Activated CD4-positive, alpha-beta T cell treated with anti-CD3 and anti-CD28 coated beads, Interleukin-10, Interleukin-2, amounts not matched to agents 100 ng/mL and 50 ng/mL, durations not matched to agents 16 hours and 8 hours (primary cell): ENCODE results near the gene SMIM20.

Experiments
- DNase-seq: peaks from one replicate; pipeline ENCODE4 v3.0.0-alpha.2; 2020

The SMIM20 gene

DNA sequence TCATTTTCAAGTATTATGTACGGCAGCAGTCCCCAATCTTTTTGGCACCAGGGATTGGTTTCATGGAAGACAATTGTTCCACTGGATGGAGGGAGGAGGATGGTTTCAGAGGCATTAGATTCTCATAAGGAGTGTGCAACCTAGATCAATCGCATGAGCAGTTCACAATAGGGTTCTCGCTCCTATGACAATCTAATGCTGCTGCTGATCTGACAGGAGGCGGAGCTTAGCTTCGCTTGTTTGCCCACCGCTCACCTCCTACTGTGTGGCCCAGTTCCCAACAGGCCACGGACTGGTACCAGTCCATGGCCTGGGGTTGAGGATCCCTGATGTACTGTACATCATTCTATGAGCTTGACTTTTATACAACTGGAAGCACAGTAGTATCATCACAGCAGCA, 48.4 kb downstream of the SMIM20 start:
- DNase-seq, result no peak

DNA sequence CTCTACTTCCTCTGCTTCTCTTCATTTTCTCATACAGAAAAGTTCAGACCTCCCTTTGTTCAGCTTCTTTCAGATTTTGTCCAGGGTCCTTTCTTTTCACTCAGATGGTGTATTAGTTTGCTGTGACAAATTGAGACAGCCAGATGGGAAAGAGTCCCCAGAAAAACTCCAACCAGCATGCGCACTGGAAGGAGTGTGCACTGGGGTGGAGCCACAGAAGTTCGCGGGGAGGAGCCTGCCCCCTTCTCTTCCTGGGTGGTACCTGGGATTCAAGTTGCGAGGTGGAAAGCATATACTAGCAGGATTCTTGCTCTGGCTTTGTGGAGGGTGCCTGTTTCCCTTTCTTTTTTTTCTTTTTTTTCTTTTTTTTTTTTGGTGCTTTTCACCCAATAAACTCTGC, 51.6 kb downstream of the SMIM20 start:
- no peak for DNase-seq

DNA sequence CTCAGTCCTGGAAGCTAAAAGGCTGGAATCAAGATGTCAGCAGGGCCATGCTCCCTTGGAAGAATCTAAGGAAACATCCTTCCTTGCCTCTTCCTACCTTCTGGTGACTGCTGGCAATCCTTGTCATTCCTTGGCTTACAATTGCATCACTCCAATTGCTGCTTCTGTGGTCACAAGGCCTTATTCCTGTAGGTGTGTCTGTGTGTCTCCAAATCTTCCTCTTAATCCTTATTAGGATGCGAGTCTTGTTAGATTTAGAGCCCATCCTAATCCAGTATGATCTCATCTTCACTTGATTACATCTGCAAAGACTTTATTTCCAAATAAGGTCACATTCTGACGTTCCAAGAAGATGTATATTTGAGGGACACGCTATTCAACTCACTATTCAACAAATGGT, 52.2 kb downstream of the SMIM20 start:
- no peak for DNase-seq

DNA sequence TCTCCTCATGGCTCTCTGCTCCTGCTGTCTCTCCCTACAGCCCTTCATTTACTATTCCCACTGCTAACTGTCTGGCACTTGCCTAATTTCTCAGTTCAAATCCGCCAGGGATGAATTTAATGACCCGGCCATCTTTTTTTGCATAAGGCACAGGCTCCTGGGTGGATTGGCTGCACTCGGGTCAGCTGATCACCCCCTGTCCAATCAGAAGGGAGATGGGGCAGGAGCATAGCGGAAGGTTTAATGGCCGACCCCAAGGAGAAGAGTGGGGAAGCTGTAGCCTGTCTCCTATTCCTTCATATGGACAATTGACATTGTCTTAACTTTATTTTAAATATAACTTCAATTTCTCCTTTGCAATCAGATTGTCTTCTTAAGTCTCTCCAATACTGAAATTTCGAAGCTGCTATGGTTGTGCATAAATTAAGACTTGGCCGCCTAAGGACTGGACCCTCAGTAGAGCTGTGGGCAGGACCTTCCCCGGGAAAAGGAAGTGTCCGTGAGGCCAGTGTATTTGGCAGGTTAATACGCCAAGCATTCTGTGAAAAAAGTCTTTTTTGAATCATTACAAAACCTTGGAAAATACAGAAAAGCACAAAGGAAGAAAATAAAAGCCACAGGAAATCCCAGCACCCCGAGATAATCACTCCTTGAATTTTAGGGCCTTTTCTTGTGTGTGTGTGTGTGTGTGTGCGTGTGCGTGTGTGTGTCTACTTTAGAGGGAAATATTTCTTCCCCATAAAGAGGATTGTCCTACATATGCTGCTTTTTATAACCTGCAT, 55.5 kb downstream of the SMIM20 start:
- no peak for DNase-seq

DNA sequence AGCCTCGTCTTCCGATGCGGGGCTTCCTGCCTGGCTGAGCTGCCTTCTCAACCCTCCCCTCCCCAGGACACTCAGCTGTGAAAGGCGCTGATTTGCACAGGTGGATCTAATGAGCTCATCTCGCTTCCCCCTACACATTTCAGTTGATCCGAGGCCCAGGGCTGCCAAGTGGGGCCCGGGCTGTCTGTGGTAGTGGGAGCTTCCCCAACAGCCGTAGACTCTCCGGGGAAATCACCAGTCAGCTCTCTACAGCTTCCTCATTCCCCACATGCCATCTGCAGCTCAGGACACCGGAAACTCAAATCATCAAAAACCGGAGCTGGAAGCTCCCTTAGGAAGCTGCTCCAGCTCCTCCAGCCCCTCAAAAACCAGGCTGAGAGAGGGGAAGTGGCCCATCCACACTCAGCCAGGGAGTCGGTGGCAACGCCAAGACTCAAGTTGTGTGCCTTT, 56.2 kb downstream of the SMIM20 start:
- DNase-seq, result no peak

DNA sequence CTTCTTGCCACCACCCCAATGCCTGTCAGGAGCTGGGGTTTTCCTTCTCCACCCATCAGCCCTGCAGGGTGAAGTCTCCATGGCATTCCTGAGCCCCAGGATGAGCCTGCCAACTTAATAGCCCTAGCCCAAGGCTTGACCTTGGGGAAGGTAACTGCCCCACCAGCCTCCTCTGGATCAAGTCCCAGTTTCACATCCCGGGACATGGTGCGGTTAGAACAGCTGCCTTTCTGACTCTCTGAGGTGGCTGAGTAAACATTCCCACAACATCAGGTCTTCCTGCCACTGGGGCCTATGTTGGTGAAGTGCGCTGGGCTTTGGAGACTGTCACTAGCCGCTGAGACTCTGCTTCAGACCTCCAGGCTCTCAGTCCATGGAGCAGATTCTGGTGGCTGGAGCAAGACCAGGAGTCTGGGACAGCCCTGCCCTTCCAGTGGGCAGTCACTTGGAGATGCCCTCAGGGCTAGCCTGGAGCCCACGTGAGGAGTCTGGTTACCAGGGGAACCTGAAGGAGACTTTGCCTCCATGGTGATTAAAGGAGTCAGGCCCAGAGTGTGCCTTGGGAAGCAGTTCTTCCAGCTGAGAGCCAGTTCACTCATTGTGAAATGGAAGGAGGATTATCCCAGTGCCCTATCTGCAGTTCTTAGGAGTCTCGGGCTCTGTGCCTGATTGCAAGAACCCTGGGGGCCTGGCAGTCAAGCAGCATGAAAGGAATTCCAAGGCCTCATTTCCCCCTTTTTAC, 56.8 kb downstream of the SMIM20 start:
- DNase-seq, result no peak

DNA sequence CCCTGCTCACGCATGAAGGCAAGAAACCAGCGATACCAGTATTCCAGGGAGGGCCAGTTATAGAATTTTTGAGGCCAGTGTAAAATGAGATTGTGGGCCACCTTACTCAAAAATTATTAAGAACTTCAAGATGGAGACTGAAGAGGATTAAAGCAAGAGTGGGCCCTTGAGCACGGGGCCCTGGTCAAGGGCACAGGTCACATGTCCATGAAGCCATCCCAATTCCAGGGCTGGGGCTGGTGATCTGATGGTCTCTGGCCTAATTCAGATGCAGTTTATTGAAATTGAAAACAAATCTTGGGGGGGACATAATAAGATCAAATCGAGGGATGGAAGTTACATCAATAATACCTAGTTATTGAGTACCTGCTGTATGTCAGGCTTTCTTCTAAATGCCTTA, 58.3 kb downstream of the SMIM20 start:
- no peak for DNase-seq

DNA sequence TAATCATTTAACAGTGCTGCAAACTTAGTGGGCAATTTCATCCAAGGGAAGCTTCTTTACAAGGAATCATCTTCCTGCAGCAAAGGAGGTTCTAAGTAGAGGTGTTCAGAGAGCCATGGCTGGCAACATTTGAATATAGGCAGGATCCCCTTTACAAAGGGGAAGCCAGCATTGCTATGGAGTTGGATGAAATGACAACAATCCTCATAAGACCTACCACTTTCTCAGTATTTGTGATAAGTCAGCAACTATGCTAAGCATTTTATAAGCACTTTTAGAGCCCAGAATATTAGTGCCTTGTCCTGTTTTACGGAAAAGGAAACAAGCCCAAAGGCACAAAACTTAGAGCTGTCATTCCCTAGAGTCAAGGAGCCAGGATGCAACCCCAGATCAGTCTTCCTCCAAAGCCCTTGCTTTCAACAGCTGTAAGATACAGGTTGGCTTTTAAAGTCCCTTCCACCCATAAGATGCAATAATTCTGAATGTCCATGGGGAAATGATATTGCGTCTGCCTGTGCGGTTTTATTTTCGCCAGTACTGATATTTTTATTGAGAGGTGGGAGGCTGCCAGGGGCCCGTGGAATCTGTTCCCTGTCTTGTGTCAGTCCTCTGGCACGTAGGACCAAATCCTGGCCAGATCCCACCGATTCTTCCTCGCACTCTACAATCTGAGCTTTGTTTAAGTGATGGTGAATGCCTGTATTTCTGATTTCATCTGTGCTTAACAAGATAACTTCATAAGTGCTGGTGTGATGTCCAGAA, 59.1 kb downstream of the SMIM20 start:
- DNase-seq, result no peak

DNA sequence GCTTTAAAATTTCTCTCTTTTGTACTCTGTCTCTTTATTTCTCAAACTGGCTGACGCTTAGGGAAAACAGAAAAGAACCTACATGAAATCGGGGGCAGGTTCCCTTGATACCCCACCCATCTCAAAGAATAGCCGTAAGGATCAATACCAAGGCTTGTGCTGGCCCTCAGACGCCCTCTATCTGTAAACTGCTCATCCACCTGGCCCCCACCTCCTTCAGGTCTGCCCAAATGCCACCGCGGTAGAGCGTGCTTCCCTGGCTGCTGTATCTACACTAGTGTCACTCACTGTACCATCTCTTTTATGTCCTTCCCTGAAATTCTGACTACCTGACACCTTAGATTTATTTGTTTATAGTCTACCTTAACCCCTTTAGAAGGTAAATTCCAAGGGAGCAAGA, 62.8 kb downstream of the SMIM20 start:
- no peak for DNase-seq

DNA sequence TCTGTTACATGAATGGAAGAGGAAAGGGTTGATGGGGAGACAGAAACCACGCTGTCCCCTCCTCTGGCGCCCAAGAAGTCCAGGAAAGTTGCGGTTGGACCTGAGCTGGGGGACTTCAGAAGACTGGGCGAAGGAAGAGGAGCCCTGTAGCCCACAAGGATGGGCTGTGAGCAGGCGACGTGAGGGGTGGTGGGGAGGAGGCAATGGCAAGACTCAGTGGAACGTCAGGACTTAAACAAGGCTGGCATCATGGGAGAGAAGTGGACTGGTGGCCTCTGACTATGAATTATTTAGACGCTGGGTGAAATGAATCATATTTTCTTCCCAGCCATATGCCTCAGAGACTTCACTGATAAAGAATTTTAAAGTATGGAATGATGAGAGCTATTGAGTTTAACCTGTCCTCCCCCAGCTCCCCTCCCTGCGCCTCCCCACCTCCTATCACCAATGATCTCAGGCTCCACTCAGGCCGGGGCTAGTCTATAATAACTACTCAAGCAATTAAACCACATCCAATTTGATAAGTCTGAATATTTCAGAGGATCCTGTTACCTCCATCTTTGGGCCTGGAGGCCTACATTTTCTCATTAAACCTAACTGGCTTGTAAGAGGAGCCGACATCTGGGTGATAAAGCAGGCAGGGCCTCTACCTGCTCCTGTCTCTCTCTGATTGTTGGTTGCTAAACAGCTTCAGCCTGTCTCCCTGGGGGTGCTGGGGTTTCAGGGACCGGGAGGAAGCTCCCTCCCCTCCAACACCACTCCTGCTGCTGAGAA, 63.6 kb downstream of the SMIM20 start:
- no peak for DNase-seq

DNA sequence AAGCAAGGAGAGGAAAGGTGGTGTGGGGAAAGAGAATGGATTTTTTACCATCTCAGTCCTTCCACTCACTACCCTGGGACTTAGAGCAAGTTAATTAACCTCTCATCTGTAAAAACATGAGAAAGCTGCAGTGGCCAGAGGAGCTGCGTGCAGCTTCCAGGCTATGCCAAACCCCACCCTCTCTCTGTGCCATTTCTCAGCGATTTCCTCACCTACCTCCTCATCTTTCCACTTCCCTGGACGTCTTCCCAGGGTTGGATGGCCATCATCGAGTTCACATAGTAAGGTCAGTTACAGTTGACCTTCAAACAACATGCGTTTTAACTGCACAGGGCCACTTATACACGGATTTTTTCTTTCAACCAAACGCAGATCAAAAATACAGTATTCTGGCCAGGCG, 64.3 kb downstream of the SMIM20 start:
- DNase-seq, result no peak
